ENCODE data around the gene MSH3.
"Not testable (repeated sequence)": the region's sequence is repeated elsewhere in the genome, so short reads cannot be mapped to it uniquely, and the experiment has no call there.

Gene MSH3

GRCh38 chr5:80865551-80865950 is 211.1 kb downstream of the MSH3 start:
- no peak for DNase-seq
- in situ Hi-C loops (cut with MboI; ENCODE audit: low pct_unique_long_range_greater_than_20kb, low sequenced_read_pairs) = no loop called here

DNA sequence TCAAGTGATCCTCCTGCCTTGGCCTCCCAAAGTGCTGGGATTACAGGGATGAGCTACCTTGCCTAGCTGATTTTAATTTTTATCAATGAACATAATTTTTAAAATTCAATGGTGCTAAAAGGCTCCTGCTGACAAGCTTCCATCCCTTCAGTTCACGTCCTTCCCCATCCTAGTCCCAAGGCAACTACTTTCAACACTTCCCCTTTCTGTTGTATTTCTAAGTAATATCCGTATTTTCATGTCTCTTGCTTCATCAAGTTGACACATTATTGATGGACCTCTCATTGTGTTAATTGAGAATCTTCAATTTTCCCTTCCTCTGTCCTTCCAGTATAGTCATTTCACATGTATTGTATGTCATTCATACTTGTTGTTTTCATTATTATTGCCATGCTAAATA is 211.9 kb downstream of the MSH3 start:
- in situ Hi-C loops (cut with MboI; ENCODE audit: low pct_unique_long_range_greater_than_20kb, low sequenced_read_pairs) = no loop called here
- DNase-seq = peak; percentile 20

DNA sequence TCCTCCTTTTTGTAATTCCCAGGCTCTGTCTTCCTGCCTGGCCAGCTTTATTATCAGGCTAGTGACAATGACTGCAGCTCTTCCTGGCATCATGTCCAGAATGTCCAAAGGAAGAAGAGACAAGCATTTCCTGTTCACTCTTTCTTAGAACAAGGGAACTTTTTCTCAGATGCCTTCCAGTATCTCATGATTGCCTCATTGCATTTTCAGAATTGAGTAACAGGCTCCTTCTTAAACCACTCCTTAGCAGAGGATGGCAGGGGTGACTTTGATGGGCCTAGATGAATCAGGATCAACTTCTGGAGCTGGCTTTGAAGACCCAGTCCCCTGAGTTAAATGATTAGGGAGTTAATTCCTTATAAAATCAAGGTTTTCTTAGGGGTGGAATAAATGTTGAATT is 212.8 kb downstream of the MSH3 start:
- in situ Hi-C loops (cut with MboI; ENCODE audit: low pct_unique_long_range_greater_than_20kb, low sequenced_read_pairs) = no loop called here
- no peak for DNase-seq

GRCh38 chr5:80870442-80870841 is 216.0 kb downstream of the MSH3 start:
- DNase-seq = no peak
- in situ Hi-C loops (cut with MboI; ENCODE audit: low pct_unique_long_range_greater_than_20kb, low sequenced_read_pairs) = no loop called here

DNA sequence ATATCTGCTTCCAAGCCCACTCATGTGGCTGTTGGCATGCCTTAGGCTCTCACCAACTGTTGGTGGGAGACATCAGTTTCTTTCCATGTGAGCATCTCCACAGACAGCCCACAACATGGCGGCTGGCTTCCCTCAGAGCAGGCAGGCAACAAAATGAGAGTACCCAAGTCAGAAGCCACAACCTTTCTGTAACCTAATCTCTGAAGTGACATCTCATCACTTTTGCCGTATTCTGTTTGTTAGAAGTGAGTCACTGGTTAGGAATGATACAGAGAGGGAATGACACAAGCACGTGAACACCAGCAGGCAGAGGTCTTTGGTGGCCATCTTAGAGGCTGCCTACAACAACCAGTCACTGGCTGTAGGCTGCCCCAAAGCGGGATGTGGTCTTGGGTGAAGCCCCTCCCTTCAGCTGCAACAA is 217.1 kb downstream of the MSH3 start:
- DNase-seq = no peak
- in situ Hi-C loops (cut with MboI; ENCODE audit: low pct_unique_long_range_greater_than_20kb, low sequenced_read_pairs) = no loop called here

GRCh38 chr5:80874162-80874561 is 219.7 kb downstream of the MSH3 start:
- in situ Hi-C loops (cut with MboI; ENCODE audit: low pct_unique_long_range_greater_than_20kb, low sequenced_read_pairs) = no loop called here
- no peak for DNase-seq

- in situ Hi-C loops (cut with MboI; ENCODE audit: low pct_unique_long_range_greater_than_20kb, low sequenced_read_pairs) = no loop called here
- no peak for DNase-seq
These were observed 223.1 kb downstream of the MSH3 start for GRCh38 chr5:80877592-80877991.

DNA sequence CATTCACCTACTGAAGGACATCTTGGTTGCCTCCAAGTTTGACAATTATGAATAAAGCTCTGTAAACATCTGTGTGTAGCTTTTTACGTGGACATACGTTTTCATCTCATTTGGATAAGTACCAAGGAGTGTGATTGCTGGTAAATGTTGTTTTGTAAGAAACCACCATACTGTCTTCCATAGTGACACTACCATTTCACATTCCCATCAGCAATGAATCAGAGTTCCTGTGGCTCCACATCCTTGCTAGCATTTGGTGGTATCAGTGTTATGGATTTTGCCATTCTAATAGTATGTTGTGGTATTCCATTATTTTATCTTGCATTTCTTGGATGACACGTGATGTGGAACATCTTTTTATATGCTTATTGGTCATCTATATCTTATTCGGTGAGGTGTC is 227.3 kb downstream of the MSH3 start:
- in situ Hi-C loops (cut with MboI; ENCODE audit: low pct_unique_long_range_greater_than_20kb, low sequenced_read_pairs) = no loop called here
- DNase-seq = no peak

- DNase-seq; in situ Hi-C loops (cut with MboI; ENCODE audit: low pct_unique_long_range_greater_than_20kb, low sequenced_read_pairs): not testable (repeated sequence)
These were observed 228.9 kb downstream of the MSH3 start for GRCh38 chr5:80883390-80883789.

GRCh38 chr5:80884086-80884813 is 229.8 kb downstream of the MSH3 start:
- in situ Hi-C loops (cut with MboI; ENCODE audit: low pct_unique_long_range_greater_than_20kb, low sequenced_read_pairs) = no loop called here
- DNase-seq = no peak

- no peak for DNase-seq
- in situ Hi-C loops (cut with MboI; ENCODE audit: low pct_unique_long_range_greater_than_20kb, low sequenced_read_pairs) = no loop called here
These were observed 230.5 kb downstream of the MSH3 start for GRCh38 chr5:80884929-80885328.

DNA sequence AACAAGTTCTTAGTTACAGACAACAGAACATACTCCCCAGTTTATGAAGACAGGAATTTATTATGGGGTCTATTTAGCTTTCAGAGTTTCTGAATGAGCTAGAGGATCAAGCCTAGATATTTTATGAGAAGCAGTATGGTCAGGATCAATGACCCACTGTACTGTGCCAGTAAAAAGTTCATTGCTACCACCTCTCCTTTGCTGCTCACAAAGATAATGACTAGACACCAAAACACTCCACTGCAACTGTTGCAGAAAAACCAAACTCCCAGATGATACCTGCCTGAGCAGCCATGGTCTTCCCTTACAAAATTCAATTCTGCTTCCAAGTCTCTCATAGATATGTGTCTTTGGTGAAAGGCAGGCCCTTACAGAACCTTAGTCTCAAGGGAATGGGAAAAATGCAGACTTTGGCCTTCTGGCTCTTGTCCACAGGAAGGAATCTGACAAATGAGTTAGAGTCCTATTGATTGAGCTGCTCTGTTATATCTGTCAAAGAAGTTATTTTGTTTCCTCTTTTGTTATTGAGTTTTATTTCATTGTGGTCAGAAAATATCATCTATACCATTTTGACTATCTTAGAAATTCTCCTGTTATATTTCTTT is 231.0 kb downstream of the MSH3 start:
- in situ Hi-C loops (cut with MboI; ENCODE audit: low pct_unique_long_range_greater_than_20kb, low sequenced_read_pairs) = no loop called here
- DNase-seq = no peak

GRCh38 chr5:80894083-80894482 is 239.6 kb downstream of the MSH3 start:
- DNase-seq = no peak
- in situ Hi-C loops (cut with MboI; ENCODE audit: low pct_unique_long_range_greater_than_20kb, low sequenced_read_pairs) = no loop called here

DNA sequence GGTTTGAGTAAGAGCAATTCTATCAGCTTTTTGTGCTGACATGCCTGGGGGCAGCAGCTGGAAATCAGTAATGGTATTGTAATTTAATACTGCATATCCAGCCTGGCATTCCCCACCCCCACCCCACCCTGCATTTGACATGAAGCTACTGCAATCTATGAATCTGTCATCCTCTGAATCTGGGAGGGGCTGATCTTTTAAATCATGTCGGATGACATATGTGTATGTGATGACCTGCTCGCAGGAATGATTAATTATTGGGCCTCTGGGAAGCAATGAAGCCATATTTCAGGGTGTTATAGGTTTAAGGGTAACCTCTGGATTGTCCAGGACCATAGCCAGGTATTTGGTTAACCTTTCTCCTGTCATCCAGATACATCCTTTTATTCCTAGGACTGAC is 241.1 kb downstream of the MSH3 start:
- in situ Hi-C loops (cut with MboI; ENCODE audit: low pct_unique_long_range_greater_than_20kb, low sequenced_read_pairs) = no loop called here
- DNase-seq = no peak

DNA sequence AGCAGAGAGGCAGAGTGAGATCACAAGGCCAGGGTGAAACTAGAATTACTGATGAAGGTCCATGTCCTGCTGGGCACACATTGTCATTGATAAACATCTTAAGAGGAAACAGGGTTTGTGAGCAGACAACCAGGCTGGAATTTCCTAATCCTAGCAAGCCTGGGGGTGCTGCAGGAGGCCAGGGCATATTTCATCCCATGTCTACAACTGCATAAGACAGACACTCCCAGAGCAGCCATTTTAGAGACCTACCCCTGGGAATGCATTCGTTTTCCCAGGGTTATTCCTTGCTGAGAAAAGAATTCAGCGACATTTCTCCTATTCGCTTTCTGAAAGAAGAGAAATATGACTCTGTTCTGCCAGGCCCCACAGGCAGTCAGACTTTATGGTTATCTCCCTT is 248.2 kb downstream of the MSH3 start:
- peak; percentile 6 for DNase-seq
- in situ Hi-C loops (cut with MboI; ENCODE audit: low pct_unique_long_range_greater_than_20kb, low sequenced_read_pairs) = not testable (repeated sequence)

DNA sequence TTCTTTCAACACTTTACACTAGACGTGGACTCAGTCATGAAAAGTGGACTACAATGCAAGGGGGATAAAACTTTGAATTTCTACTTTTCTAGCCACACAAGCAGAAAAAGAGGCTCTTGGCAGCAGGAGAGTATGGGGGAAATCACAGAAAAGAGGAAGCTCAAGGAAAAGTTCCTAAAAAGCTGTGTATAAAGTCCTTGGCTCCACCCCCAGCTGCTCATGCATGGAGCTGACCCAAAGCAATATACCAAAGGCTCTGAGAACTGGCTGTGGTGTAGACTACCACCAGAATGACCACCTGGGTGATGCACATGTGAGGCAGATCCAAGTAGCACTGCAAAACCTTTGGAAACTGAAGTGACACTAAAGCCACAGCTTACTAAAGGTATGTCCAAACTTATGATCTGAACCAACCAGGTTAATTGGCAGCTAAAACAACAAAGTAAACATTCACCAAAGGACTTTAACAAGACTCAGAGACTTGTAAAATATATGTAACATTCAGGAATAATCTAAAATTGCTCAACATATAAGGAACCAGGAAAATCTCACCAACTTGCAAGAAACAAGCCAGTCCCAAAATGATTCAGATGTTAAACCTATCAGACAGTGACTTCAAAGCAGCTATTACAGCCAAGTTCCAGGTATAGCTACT is 250.2 kb downstream of the MSH3 start:
- peak; percentile 75 for DNase-seq
- in situ Hi-C loops (cut with MboI; ENCODE audit: low pct_unique_long_range_greater_than_20kb, low sequenced_read_pairs) = no loop called here

GRCh38 chr5:80905405-80905804 is 251.0 kb downstream of the MSH3 start:
- no peak for DNase-seq
- in situ Hi-C loops (cut with MboI; ENCODE audit: low pct_unique_long_range_greater_than_20kb, low sequenced_read_pairs) = no loop called here

GRCh38 chr5:80912479-80912878 is 258.0 kb downstream of the MSH3 start:
- in situ Hi-C loops (cut with MboI; ENCODE audit: low pct_unique_long_range_greater_than_20kb, low sequenced_read_pairs) = no loop called here
- no peak for DNase-seq

DNA sequence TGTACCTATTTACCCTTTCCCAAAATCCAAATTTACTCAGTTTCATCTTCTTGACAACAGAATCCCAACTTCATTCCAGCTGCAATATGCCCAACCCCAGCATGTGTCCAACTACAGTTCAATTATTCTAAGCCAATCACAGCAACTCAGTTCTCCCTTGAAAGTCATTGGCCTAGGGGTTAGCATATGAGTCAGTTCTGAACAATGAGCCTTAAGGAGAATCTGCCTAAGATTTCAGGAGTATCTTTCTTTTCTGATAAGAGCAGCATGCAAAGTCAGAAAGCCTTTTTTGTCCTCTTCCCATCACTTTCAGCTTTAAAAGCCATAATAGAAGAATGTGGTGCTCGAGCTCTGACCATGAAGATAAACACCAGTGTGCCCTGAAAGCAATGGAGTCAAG is 261.3 kb downstream of the MSH3 start:
- in situ Hi-C loops (cut with MboI; ENCODE audit: low pct_unique_long_range_greater_than_20kb, low sequenced_read_pairs) = no loop called here

DNA sequence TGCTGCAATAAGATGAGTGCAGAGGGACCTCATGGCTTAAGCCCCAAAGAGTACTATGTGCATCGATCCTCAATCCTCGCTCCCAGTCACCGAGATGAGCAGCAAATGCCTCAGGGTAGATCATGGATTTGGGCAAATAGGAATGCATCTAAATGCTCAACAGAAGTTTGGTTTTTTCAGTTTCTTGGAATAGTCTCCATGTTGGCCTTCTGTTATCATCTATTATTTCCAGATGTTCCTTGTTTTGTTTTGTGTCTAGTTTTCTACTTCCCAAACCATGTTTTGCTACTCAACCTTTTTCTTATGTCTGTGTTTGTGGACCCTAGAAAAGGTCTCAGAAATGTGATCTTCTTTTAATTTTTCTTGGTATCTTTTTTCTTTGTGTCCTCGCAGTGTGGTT is 262.2 kb downstream of the MSH3 start:
- in situ Hi-C loops (cut with MboI; ENCODE audit: low pct_unique_long_range_greater_than_20kb, low sequenced_read_pairs) = no loop called here
- DNase-seq = no peak

More for the DNA sequence above, 261.3 kb downstream of the MSH3 start:
- no peak for DNase-seq

- in situ Hi-C loops (cut with MboI; ENCODE audit: low pct_unique_long_range_greater_than_20kb, low sequenced_read_pairs) = no loop called here
- no peak for DNase-seq
These were observed 263.2 kb downstream of the MSH3 start for GRCh38 chr5:80917631-80918030.

All from KBM-7 (cell line).